HG03175 (cell line): ENCODE results near the gene SPATS2L.
"Not testable (repeated sequence)": the region's sequence is repeated elsewhere in the genome, so short reads cannot be mapped to it uniquely, and the experiment has no call there.

Source experiments
- ATAC-seq: cut with Tn5 transposase; IDR thresholded peaks from one replicate; pipeline ENCODE4 v1.9.1; 2021; ENCODE audit warnings: mild to moderate bottlenecking, moderate library complexity; ENCODE audit not compliant: unreplicated experiment

SPATS2L gene

DNA sequence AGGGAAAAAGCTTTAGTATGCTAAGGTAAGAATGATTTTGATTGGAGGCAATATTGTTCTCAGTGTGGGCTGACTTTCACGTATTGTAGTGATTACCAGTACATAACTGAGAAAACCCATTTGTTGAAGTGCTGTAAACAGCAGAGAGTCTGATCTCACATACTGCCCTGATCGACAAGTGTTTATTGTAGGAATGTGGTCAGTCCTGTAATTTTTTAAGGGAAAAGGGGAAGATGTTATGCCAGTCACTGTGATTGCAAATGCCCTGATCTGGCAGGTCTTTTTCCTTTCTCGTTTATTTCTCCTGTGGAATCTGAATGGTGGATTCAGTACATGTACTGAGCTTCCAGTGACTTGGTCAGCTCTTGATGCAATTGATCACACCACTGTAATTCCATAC is 11.5 kb downstream of the SPATS2L start:
- ATAC-seq, result no peak

DNA sequence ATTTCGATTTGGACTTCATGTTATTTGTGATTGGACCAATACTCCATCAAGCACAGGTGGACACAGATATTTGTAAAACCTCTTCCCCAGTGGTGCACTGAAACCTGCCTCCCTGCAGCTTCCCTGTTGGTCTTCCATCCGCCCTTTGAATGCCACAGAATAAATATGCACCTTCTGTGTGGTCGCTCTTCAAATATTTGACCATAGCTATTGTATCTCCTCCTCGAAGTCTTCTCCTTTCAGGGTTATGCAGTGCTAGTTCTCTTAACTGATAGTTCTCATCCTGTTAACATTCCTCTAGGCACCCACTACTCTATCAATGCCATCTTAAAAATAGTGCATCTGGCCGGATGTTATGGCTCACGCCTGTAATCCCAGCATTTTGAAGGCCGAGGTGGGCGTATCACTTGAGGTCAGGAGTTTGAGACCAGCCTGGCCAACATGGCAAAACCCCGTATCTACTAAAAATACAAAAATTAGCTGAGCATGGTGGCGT is 12.5 kb downstream of the SPATS2L start:
- no peak for ATAC-seq

DNA sequence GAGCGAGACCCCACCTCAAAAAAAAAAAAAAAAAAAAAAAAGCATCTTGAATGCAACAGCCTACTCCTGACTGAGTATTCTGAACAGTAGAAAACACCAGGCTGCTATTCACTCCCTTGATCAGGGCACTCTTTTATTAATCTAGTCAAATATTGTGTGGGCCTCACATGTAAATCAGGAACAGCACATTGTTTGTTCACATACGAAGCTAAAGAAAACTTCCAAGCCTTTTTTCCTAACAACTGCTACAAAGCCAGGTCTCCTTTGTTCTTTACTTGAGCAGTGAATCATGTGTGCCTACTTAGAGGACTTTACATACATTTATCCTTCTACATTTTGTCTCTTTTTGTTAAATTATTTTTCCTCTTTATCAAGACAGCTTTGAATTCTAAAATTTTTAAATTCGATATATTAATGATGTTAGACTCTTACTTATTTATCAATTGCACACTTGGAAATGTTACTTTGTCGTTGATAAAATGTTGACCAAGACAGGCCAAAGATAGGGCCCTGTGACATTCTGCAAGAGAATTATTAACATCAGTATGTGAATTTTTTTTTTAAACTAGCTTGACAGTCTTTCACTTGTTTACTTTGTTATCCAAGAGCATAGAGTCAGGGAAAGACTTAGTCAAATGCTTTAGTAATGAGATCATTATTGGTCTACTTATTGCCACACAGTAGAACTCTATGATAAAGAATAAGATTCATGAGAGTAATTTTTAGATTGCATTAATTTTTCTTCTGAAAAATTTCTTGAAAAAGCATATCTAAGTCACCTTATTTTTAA is 13.2 kb downstream of the SPATS2L start:
- no peak for ATAC-seq

DNA sequence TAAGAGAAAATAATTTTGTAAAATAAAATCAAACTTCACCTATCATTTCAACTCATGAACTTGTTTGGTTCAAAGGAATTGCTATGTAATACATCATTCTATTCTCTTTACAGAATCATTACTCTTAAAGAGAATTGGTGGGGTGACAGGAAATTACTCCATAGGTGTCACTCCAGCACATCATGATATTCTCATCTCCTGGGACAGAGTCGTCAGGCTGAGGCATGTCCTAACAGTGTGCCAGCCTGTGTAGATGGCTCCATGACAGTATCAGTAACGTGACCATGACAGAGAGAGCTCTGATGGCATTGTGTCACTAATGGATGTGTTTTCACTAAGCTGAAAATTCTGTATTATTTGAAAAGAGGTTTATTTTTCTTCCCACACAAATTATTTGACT is 13.9 kb downstream of the SPATS2L start:
- no peak for ATAC-seq

DNA sequence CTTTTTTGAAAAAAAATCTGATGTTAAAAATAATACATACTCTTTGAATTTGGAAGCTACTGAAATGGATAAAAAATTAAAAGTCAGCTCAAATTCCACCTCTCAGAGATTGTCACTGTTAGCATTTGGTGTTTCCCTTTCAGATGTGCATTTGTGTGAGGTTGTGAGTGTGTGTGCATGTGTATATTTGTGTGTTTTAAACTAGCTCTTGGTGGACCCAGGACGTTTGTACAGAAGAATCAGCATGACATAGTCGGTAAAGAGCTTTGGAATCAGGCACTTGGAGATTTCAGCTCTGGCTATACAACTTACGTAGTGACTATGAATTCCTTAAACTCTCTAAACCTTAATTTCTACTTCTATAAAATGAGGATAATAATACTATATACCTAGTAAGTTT is 14.5 kb downstream of the SPATS2L start:
- no peak for ATAC-seq

DNA sequence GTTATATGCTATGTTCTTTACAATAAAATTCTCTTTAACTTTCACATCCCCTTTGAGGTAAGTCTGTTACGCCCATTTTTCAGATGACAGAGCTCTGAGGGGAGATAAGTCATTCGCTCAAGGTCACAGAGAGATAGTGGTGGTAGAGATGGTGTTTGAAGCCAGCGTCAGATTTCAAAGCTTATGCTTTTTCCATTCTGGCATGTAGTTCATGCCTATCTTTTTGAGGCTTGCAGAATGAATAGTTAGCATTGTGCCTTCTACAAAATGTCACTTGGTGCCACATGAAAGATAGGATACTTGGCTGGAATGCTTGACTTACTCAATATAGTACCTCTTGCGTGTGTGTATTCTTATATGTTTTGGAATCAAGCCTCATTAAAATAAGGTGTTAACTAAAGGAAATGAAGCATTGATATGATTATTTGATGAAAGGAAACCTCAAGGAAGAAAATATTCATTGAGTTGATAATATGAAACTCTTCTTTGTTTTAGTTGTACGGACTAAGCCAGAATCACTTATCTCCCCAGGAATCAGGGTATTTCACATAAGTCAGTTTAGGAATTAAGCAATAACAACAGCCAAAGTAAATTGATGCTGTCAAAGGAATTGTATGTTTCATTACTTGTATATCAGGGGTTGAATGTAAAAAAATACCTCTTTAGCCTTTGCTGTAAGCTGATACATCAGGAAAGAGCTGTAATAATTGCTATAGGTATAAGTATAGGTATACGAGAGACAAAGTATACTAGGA is 15.5 kb downstream of the SPATS2L start:
- no peak for ATAC-seq

DNA sequence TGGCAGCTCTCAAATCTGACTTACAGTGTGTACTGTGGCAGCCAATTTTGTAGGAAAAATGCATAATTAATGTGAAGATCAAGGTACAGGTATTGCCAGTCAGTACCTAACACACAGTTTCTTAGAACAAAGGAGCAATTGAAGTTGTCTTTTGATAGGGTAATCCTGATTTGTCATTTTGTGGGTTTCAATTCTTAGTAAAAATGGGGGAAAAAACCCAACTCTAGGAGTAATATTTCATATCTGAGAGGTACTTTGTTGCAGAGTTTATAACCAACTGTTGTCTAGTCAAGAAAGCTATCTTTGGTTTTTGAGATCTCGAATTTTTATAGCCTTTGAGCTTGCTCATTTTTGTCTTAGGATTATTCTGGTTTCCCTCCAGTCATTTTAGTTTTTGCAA is 16.1 kb downstream of the SPATS2L start:
- no peak for ATAC-seq

DNA sequence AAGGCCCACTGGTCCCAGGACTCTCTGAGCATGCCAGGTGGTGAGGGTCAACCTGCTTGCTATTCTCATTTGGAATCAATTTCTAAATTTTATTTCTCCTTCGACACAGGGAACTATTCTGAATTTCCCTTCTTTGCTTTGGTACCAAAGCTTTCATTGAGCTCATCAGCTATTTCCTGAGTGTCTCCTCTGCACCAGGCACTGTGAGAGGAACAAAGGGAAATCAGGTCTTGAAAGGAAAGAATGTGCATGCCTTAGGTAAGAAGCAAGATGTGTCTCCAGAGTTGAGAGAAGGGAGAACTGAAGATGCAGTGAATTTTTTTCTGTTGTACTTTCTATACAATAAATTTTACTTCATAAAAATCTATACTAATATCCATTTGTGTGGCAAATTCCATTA is 17.9 kb downstream of the SPATS2L start:
- no peak for ATAC-seq

DNA sequence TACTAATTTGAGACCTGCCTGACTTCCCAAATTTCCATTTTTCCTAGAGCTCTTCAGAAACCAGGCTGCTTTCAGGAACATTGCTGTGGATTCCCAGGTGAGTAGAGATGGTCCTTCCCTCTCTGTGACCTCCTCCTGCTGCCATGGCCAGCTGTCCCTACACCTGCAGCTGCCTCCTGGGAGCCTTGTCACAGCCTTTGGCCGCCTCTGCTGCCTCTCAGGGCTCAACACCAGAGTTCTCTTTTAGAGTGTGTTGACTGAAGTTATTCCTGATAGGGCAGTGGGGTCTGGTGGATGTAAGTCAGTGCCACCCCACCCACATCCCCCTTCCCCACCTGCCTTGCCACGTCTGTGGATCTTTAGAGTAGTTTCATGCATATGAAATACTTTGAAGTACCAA is 22.9 kb downstream of the SPATS2L start:
- no peak for ATAC-seq

DNA sequence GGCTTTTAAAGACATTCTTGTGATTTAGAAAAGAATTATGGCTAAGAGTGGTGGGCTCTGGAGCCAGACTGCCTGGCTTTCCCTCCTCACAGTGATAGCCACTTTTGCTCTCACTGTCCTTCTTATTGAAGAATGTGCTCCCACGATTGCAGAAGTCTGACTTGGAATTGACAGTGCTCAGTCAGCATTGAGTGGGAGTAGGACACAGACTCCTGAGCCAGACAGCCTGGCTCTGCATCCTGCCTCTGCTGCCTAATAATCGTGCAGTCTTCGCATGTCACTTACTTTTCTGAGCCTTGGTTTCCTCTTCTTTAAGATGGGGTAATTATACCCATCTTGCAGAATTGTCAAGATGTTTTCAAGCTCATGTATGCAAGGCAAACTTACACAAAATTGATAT is 23.3 kb downstream of the SPATS2L start:
- ATAC-seq, result no peak

DNA sequence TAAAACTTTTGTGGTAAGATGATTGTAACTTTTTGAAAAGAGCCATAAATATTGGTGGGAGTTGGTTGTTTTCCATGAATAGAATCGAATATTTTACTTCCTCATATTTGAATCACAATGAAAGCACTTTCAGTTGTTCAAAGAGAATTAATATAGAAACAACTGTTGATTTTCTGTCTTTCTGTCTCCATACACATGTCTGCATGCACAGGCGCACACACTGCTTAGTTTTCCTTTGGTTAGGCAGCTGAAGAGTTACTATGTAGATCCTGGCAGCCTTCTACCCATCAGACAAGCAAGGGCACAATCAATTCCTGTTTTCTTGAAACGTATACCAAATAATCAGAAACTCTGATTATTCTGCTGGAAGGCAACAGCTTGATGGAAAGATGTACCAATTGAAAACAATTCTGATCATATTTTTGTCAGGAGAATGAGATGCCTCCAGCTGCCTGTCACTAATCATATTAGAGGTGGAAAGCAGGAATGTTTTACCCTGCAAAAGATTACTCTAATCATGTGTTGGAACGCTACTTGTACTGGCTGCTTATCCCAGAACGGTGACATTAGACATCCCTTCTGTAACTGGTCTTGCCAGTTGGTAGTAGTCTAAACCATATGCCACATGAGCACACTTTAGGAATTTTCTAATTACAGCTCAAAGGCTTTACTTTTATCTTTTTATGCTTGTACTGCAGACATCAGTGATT is 24.0 kb downstream of the SPATS2L start:
- no peak for ATAC-seq

DNA sequence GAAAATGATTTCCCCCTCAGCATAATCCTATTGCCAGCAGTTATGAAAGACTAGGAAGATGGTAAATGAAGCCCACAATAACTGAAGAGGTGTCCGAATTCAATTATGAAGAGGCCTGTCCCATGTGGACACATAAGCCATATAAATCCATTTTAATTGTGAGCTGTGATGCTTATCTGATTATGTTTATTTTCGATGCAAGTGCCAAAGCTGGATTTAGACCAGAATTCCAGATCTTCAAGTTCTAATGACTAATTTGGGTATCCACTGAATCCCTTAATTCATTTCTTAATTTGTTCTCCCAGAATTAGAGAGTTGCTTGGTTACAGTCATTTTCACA is 24.5 kb downstream of the SPATS2L start:
- ATAC-seq, result no peak

DNA sequence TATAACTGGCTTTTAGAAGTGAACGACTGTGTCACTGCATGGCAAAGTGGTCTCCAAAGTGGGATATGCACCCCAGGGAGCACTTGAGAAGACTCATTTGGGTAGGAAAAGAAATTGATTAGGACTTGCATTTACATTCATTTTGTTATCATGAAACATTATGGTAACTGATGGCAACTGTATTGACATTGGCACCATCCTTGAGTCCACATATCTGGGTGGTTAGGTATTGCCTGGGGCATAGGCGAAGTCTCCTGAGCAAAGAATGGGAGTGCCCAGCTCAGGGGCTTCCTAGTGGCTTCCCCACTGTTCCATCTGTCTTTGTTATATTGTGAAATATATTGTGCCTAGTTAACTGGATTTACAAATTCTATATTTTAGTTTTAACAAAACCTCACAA is 29.2 kb downstream of the SPATS2L start:
- ATAC-seq, result no peak

DNA sequence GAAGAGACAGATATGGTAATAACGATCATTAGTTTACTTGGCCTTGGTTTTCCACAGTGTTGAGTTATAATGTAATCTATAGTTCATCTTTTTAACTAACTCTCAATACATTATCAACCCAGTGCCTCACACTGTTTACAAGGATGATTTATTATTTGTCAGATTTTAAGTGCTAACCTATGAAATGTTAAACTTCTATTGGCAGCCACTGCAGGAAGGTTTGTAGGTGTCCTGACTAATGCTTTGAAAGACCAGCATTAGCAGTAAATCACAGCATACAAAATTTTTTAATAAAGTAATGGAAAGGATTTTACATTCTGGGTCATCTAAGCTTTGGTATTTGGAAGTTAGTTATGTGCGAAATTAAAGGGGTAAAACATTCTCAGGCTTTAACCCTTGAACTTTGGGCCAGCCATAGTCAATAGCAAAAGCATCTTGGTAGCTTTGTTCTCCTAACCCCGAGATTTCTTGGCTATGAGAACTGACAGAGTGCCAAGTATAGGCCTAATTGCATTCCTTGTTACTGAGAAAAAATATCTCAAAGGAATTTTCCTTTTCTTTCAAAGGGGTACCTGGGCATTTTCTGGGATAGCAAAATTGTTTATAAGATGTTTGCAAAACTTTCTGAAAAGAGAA is 30.6 kb downstream of the SPATS2L start:
- no peak for ATAC-seq

DNA sequence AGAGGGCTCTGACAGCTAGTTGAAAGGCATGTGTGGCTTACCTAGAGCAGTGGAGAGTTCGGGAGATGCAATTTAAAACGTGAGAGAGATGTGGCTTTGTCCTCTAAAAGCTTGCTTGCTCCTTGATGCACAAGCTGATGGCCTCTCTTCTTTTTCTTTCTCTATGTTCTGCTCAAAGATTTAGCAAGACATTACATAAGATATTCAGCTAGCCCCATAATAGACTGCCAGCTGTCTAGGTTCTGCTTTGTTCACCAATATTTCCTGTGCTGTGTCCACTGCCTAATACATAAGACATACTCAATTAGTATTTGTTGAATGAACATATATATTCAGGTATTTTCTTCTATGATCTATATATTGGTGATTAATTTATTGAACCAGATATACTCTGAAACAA is 31.1 kb downstream of the SPATS2L start:
- no peak for ATAC-seq

DNA sequence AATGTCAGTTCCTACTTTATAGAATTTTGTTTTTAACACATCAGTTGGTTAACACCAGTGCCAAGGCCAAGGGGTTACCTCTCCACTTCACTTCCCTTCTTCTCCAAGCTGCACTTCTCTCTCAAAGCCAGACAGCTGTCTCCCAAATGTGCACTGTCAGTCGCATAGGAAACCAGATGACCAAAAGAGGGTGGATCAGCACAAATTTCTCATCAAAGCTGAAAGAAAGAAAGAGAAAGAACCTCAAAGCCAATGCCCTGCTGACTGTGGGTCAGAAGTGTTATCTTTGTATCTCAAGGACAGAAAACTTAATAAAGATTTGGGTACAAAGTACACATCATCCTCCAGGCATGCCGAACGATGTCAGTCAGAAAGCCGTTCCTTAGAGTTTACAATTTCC is 32.2 kb downstream of the SPATS2L start:
- no peak for ATAC-seq

DNA sequence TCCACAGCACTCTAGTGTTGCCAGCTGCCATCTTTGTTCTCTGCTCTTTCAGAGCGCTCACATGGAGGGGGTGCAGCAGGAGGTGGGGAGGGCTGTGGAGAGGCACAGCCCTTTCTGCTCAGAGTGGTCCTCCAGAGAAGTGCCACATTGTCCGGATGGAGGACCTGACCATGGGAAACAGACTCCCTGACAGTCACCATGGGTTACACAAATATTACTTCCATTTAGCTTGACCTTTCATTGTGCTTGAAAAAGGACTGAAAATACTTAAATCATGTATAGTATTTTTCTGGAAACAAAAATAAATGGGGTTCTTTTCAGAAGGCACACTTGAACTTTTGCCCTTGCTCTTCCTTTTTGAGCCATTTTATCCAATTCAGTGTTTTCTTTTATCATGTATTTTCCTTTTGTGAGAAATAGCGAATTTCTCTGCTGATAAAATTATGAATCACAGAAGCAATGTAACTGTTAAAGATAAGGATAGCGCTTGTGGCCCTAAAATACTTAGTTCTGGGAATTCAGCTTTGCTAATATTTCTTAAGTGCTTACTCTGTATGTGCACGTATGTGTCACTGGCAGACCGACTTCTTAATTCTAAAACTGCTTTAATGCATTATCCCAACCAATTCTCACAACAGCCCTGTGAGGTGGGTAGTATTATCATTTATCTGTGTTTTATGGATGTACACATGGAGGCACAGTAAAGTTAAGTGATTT is 34.2 kb downstream of the SPATS2L start:
- ATAC-seq, result no peak

DNA sequence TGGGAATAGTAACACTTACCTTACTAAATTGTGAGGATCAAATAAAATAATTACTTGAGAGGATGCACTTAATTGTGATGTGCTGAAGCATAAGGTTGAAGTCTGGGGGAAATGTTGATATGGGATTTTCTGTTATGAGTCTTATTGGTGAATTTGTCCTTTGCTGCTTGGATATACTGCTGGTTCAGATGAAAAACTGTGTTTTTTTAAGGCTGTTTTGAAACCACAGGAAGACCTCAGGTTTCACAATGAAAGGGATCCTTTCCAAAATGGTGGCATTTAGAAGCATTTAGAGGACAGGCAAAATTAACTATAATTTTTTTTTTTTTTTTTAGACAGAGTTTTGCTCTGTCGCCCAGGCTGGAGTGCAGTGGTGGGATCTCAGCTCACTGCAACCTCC is 34.9 kb downstream of the SPATS2L start:
- no peak for ATAC-seq

DNA sequence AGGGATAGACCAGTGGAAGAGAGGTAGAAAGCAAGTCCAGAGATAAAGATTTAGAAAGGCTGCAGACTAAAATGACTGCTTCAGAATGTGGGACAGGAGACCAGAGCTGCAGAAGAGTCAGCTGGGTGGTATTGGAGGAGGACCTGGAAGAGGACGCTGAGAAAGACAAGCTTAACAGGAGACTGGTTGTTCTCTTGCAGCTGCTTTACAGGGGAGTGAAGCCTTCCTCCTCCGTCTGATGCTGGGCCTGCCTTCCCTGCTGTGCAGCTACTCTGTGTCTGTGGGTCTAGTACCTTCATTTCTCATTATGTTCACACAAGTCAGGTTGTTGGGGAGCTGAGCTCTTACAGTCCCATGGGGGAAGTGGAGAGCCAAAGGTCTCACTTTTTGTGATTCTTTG is 35.7 kb downstream of the SPATS2L start:
- ATAC-seq, result no peak

DNA sequence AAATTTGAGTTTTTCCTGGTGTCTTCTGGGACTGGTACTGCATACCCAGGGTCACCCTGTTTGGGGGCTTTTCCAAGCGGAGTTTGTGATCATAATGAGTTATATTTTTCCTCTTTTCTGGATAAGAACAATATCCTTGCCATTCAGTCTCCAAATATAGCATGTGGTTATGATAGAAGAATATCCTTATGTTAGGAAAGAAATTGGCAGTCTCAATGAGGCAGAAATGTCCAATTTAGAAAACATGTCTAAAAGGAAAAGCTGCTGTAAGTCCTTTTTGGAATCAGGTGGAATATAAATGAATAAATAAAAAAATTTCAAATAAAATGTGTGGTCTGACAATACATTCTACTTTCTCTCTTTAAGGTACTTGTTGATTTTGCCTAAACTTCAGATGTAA is 36.2 kb downstream of the SPATS2L start:
- no peak for ATAC-seq

DNA sequence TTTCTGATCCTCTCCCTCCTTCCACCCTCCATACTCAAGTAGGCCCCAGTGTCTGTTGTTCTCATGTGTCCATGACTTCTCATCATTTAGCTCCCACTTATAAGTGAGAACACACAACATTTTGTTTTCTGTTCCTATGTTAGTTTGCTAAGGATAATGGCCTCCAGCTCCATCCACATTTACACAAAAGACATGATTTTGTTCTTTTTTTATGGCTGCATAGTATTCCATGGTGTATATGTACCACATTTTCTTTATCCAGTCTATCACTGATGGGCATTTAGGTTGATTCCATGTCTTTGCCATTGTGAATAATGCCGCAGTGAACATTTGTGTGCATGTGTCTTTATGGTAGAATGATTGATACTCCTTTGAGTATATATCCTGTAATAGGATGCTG is 37.7 kb downstream of the SPATS2L start:
- ATAC-seq, result not testable (repeated sequence)
